A549 treated with GW870086 at 1 μM for 4 hours (cell line): ENCODE results near the gene ARL15. TPM values are rescaled to one million over a fixed set of nuclear protein-coding genes. Genes with fewer than 3 reads are reported as not detected.

Experiments used
- total RNA-seq: library from RNA; stranded (reverse); fragments of 200-300 nt; extraction: Qiagen RNA extraction; gene quantifications from 5 replicates; pipeline ENCODE4 v1.2.3, GENCODE V29; 2022; ENCODE audit warnings: low read depth

The ARL15 gene
- total RNA-seq = 3.4 to 6.9 TPM (median 4.3 TPM) in 5 replicates

GRCh38 chr5:54310433-54311175 is at the start of gene ARL15:
TSS of gene ARL15 (minus strand) at chr5:54310573.

Other genes with a start within 250 kb of the ARL15 start
- gene HSPB3, start 145.1 kb upstream of the ARL15 start, total RNA-seq = 0.26 to 0.48 TPM (median 0.41 TPM) in 3 of 5 replicates, not detected in the others
- 5.2 to 7.4 TPM (median 6.5 TPM) in 5 replicates for gene SNX18, start 207.2 kb upstream of the ARL15 start, total RNA-seq